ENCODE data around the gene VSIG10. TPM values are rescaled to one million over a fixed set of nuclear protein-coding genes. Genes with fewer than 3 reads are reported as not detected.

The VSIG10 gene
- total and polyA plus RNA-seq, 2 experiments from 2014 or later: 12.0 to 21.0 TPM

DNA sequence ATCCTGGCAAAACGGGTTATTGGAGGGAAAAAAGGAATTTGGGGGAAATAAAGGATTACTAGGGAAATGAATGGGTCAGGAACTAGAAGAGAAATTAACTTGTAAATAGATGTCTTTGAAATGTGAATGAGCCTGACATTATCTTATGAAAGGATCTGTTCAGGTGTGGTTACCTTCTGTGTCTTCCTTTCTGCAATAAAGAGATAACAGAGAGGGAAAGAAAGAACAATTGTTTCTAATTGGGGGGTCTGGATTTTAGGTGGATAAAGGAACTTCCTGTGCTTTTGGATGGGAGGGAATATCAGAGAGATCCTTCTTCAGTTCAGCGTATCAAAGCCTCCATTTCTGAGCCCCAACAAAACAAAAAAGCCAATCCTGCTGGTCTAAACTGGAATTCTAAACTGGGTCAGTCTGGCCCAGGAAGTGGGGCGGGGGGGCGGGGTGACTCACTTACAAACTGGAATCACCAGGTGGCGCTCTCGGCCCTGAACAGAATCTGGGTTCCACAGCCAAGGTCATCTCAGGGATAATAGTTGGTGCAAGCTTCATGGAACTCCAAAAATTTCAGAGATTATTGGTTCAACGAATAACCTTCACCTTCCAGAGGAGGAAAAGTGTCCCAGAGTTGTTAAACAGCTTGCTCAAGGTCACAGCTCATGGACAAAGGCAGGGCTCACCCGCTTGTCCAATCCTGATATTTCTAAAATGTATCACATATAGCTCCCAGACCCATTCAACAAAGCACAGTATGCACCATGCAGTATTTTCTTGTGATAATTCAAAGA lies 17.0 kb upstream of the VSIG10 start:
- no peak overlapping the region for H3K4me3 ChIP-seq
- H3K27me3 ChIP-seq: no peaks in the 10 kb centered on the region
- TF ChIP-seq EZH2phosphoT487 (IDR thresholded peaks at IDR 0.05; ENCODE audit: low read depth, severe bottlenecking, unreplicated experiment) (no peak), CTCF (IDR thresholded peaks at IDR 0.05; ENCODE audit: poor library complexity) (peak; percentile 75)
- no peaks in the 10 kb centered on the region for H3K36me3 ChIP-seq (replicated peaks; ENCODE audit: insufficient read depth, low read depth)
- H3K79me2 ChIP-seq: no peaks in the 10 kb centered on the region
- peak overlapping the region; percentile 78 for H3K27ac ChIP-seq
- H4K20me1 ChIP-seq (ENCODE audit: insufficient read depth, poor library complexity, severe bottlenecking): no peaks in the 10 kb centered on the region
- H3K4me2 ChIP-seq: no peak overlapping the region
- peaks cover 4% of the 10 kb centered on the region for H3K4me1 ChIP-seq (ENCODE audit: insufficient read depth)
- H3K9me2 ChIP-seq (replicated peaks; ENCODE audit: insufficient read depth): no peaks in the 10 kb centered on the region
- H3K9me3 ChIP-seq (ENCODE audit: low read depth): no peaks in the 10 kb centered on the region
- peak overlapping the region; percentile 49 for H2AFZ ChIP-seq
- WGBS (ENCODE audit: low lambda C conversion rate, missing lambda C conversion rate): 31% methylated on average over 8 of the region's 8 CpGs
- DNase-seq (ENCODE audit: low spot score): peak; percentile 84

DNA sequence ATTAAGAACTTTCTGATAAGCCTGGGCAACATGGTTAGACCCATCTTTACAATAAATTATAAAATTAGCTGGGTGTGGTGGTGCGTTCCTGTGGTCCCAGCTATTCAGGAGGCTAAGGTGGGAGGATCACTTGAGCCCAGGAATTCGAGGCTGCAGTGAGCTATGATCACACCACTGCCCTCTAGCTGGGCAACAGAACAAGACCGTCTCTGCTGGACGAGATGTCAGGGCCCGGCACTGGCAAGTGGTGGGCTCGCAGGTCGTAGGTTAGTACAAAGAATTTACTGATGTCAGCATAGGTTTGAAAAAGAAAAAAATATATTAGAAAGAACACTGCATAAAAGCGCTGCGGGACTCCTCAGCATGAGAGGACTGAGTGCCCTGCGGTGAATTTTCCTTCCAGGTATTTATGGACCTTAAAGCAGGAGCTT lies 15.7 kb upstream of the VSIG10 start:
- peaks cover under 1% of the 10 kb centered on the region for H3K4me1 ChIP-seq (ENCODE audit: insufficient read depth)
- no peaks in the 10 kb centered on the region for H3K9me2 ChIP-seq (replicated peaks; ENCODE audit: insufficient read depth)
- H3K9me3 ChIP-seq (ENCODE audit: low read depth): no peaks in the 10 kb centered on the region
- WGBS (ENCODE audit: low lambda C conversion rate, missing lambda C conversion rate): 77% methylated on average over 10 of the region's 10 CpGs
- DNase-seq (ENCODE audit: low spot score): no peak
- no peak overlapping the region for H3K4me2 ChIP-seq
- no peak overlapping the region for H3K27ac ChIP-seq
- H3K4me3 ChIP-seq: no peak overlapping the region
- no peaks in the 10 kb centered on the region for H3K79me2 ChIP-seq
- H2AFZ ChIP-seq: no peak overlapping the region
- no peaks in the 10 kb centered on the region for H3K36me3 ChIP-seq (replicated peaks; ENCODE audit: insufficient read depth, low read depth)
- no peaks in the 10 kb centered on the region for H3K27me3 ChIP-seq
- H4K20me1 ChIP-seq (ENCODE audit: insufficient read depth, poor library complexity, severe bottlenecking): no peaks in the 10 kb centered on the region
- TF ChIP-seq EZH2phosphoT487 (IDR thresholded peaks at IDR 0.05; ENCODE audit: low read depth, severe bottlenecking, unreplicated experiment): no peak
- TF ChIP-seq CTCF (IDR thresholded peaks at IDR 0.05; ENCODE audit: poor library complexity): no peak
- no peak for TF ChIP-seq EZH2 (IDR thresholded peaks at IDR 0.05; ENCODE audit: borderline replicate concordance)

DNA sequence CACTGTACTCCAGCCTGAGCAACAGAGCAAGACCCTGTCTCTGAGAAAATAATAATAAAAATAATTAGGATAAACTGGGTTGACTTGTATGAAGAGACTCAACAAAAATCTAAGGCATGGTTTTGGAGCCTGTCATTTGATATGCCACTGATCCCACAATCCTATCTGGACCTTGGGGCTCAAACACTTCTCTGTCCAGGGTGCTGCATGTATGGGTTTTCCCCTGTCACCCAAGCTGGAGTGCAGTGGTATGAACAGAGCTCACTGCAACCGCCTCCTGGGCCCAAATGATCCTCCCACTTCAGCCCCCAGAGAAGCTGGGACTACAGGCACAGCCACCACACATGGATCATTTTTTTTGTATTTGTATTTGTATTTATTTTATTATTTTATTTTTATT lies 5.3 kb upstream of the VSIG10 start:
- Histone ChIP-seq H3K4me2 (no peak overlapping the region), H3K36me3 (replicated peaks; ENCODE audit: insufficient read depth, low read depth) (no peaks in the 10 kb centered on the region), H3K9me2 (replicated peaks; ENCODE audit: insufficient read depth) (no peaks in the 10 kb centered on the region), H3K4me3 (no peak overlapping the region), H3K79me2 (no peaks in the 10 kb centered on the region), H3K27me3 (no peaks in the 10 kb centered on the region), H3K9me3 (ENCODE audit: low read depth) (no peaks in the 10 kb centered on the region), H2AFZ (no peak overlapping the region), H3K27ac (no peak overlapping the region), H3K4me1 (ENCODE audit: insufficient read depth) (no peaks in the 10 kb centered on the region), H4K20me1 (ENCODE audit: insufficient read depth, poor library complexity, severe bottlenecking) (no peaks in the 10 kb centered on the region)
- WGBS (ENCODE audit: low lambda C conversion rate, missing lambda C conversion rate): 92% methylated on average over 1 of the region's 1 CpG
- TF ChIP-seq EZH2 (IDR thresholded peaks at IDR 0.05; ENCODE audit: borderline replicate concordance): no peak
- no peak for TF ChIP-seq CTCF (IDR thresholded peaks at IDR 0.05; ENCODE audit: poor library complexity)
- TF ChIP-seq EZH2phosphoT487 (IDR thresholded peaks at IDR 0.05; ENCODE audit: low read depth, severe bottlenecking, unreplicated experiment): no peak
- no peak for DNase-seq (ENCODE audit: low spot score)
